Measurements from ENCODE around the gene OTX2. TPM values are rescaled to one million over a fixed set of nuclear protein-coding genes. Genes with fewer than 3 reads are reported as not detected.

The OTX2 gene
- total RNA-seq, 2 experiments from 2014 or later = not detected

GRCh38 chr14:56805201-56805991 is 4.9 kb downstream of the OTX2 start:
- Histone ChIP-seq H3K4me2 (ENCODE audit: low read length) (no peak overlapping the region), H3K36me3 (ENCODE audit: insufficient read depth, low read length) (no peaks in the 10 kb centered on the region), H3K9me3 (ENCODE audit: low read length) (no peaks in the 10 kb centered on the region), H3K4me1 (ENCODE audit: insufficient read depth, low read length, poor library complexity, severe bottlenecking) (no peaks in the 10 kb centered on the region), H4K20me1 (ENCODE audit: insufficient read depth, low read length) (no peaks in the 10 kb centered on the region), H3K9me2 (ENCODE audit: insufficient read depth, low read length) (no peaks in the 10 kb centered on the region), H3K4me3 (ENCODE audit: low read depth, low read length, poor library complexity, severe bottlenecking) (no peak overlapping the region), H2AFZ (ENCODE audit: low read length) (no peak overlapping the region), H3K79me2 (ENCODE audit: insufficient read depth, low read depth, low read length) (no peaks in the 10 kb centered on the region), H3K27ac (ENCODE audit: low read depth, low read length, poor library complexity, severe bottlenecking) (no peak overlapping the region)
- intact Hi-C loops (cut with micrococcal nuclease; ENCODE audit: unreplicated experiment) = no loop called here
- TF ChIP-seq EZH2phosphoT487 (IDR thresholded peaks at IDR 0.05; ENCODE audit: borderline replicate concordance, low read depth, low read length) (no peak), CTCF (conservative IDR thresholded peaks at IDR 0.05; ENCODE audit: low read length) (no peak)
- POLR2A ChIA-PET = interaction anchor here (1.0 kb wide), 1 partner anchor 395 kb away, joined by 7 read pairs; no protein-coding TSS in a partner anchor
- DNase-seq (ENCODE audit: low spot score) = no peak
- BruUV-seq (replicated peaks) = no TSS peak
- CTCF ChIA-PET (ENCODE audit: unreplicated experiment) = no interaction called here

- Histone ChIP-seq H4K20me1 (ENCODE audit: insufficient read depth, low read length) (no peaks in the 10 kb centered on the region), H3K4me2 (ENCODE audit: low read length) (no peak overlapping the region), H3K27ac (ENCODE audit: low read depth, low read length, poor library complexity, severe bottlenecking) (no peak overlapping the region), H3K4me3 (ENCODE audit: low read depth, low read length, poor library complexity, severe bottlenecking) (no peak overlapping the region), H3K79me2 (ENCODE audit: insufficient read depth, low read depth, low read length) (no peaks in the 10 kb centered on the region), H3K36me3 (ENCODE audit: insufficient read depth, low read length) (no peaks in the 10 kb centered on the region), H3K4me1 (ENCODE audit: insufficient read depth, low read length, poor library complexity, severe bottlenecking) (no peaks in the 10 kb centered on the region), H2AFZ (ENCODE audit: low read length) (no peak overlapping the region), H3K9me2 (ENCODE audit: insufficient read depth, low read length) (no peaks in the 10 kb centered on the region), H3K9me3 (ENCODE audit: low read length) (no peaks in the 10 kb centered on the region)
- no TSS peak for BruUV-seq (replicated peaks)
- intact Hi-C loops (cut with micrococcal nuclease; ENCODE audit: unreplicated experiment) = no loop called here
- DNase-seq (ENCODE audit: low spot score) = no peak
- ChIA-PET POLR2A (no interaction called here), CTCF (ENCODE audit: unreplicated experiment) (no interaction called here)
- TF ChIP-seq EZH2phosphoT487 (IDR thresholded peaks at IDR 0.05; ENCODE audit: borderline replicate concordance, low read depth, low read length) (no peak), CTCF (conservative IDR thresholded peaks at IDR 0.05; ENCODE audit: low read length) (no peak)
These were observed 6.3 kb downstream of the OTX2 start for GRCh38 chr14:56803816-56804535.

- TF ChIP-seq EZH2phosphoT487 (IDR thresholded peaks at IDR 0.05; ENCODE audit: borderline replicate concordance, low read depth, low read length) (no peak), CTCF (conservative IDR thresholded peaks at IDR 0.05; ENCODE audit: low read length) (no peak)
- Histone ChIP-seq H3K36me3 (ENCODE audit: insufficient read depth, low read length) (no peaks in the 10 kb centered on the region), H4K20me1 (ENCODE audit: insufficient read depth, low read length) (no peaks in the 10 kb centered on the region), H3K4me1 (ENCODE audit: insufficient read depth, low read length, poor library complexity, severe bottlenecking) (no peaks in the 10 kb centered on the region), H3K79me2 (ENCODE audit: insufficient read depth, low read depth, low read length) (no peaks in the 10 kb centered on the region), H2AFZ (ENCODE audit: low read length) (no peak overlapping the region), H3K4me3 (ENCODE audit: low read depth, low read length, poor library complexity, severe bottlenecking) (no peak overlapping the region), H3K4me2 (ENCODE audit: low read length) (no peak overlapping the region), H3K9me2 (ENCODE audit: insufficient read depth, low read length) (no peaks in the 10 kb centered on the region), H3K27ac (ENCODE audit: low read depth, low read length, poor library complexity, severe bottlenecking) (no peak overlapping the region), H3K9me3 (ENCODE audit: low read length) (no peaks in the 10 kb centered on the region)
- ChIA-PET CTCF (ENCODE audit: unreplicated experiment) (no interaction called here), POLR2A (interaction anchor here (0.6 to 0.9 kb wide), 2 partner anchors 17 to 57 kb away, joined by 3 to 8 read pairs; no protein-coding TSS in a partner anchor)
- no TSS peak for BruUV-seq (replicated peaks)
- DNase-seq (ENCODE audit: low spot score) = no peak
- intact Hi-C loops (cut with micrococcal nuclease; ENCODE audit: unreplicated experiment) = no loop called here
These were observed 8.4 kb downstream of the OTX2 start for GRCh38 chr14:56801920-56802319.
